GM06990 (cell line): Measurements from ENCODE around the gene KIF3A.

ENCODE experiments used
- DNase-seq: peaks from one replicate; pipeline ENCODE4 v3.0.0-alpha.2; 2011; ENCODE audit not compliant: insufficient read length; ENCODE audit errors: extremely low read depth
- H3K27me3 ChIP-seq: replicated peaks from 2 replicates; pipeline ENCODE4 v1.6.0; 2011; ENCODE audit warnings: low read length; ENCODE audit not compliant: control insufficient read depth, insufficient read depth
- H3K36me3 ChIP-seq: 2 replicates; pipeline ENCODE4 v1.5.1; 2011; ENCODE audit warnings: low read length; ENCODE audit not compliant: control insufficient read depth, insufficient read depth
- H3K4me3 ChIP-seq: replicated peaks from 2 replicates; pipeline ENCODE4 v1.5.1; 2011; ENCODE audit warnings: low read depth, mild to moderate bottlenecking, control low read depth, low read length
- TF ChIP-seq, protein P1 (sequence below): IDR thresholded peaks from 2 replicates; pipeline ENCODE4 v1.5.1; 2011; ENCODE audit warnings: low read length, control low read depth, mild to moderate bottlenecking, inconsistent platforms; ENCODE audit not compliant: insufficient read depth, poor library complexity, severe bottlenecking

Gene KIF3A

DNA sequence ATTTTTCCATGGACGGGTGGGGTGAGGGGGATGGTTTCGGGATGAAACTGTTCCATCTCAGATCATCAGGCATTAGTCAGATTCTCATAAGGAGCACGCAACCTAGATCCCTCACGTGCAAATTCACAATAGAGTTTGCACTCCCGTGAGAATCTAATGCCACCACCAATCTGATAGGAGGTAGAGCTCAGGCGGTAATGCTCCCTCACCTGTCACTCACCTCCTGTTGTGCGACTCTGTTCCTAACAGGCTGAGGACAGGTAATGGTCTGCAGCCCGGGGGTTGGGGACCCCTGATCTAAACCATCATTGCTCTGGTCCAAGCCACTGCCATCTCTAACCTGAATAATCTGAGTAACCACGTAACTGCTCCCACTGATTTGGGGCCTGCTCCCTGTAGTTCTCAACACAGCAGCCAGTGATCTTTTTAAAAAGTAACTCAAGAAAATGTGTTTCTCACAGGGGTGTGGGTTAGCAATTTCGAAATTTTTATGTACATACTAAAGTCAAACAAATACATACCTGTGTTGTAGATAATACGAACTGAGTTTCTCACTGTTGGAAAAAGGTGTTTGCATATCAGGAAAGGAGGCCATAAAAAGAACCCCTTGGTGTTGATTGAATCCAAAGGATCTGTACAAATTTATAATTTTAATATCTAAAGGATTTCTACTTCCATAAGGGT lies 90.6 kb downstream of the KIF3A start:
- no peak for DNase-seq
- Histone ChIP-seq H3K36me3 (peaks cover 6% of the 10 kb centered on the region), H3K4me3 (no peak overlapping the region), H3K27me3 (no peaks in the 10 kb centered on the region)
- TF ChIP-seq, protein P1, sequence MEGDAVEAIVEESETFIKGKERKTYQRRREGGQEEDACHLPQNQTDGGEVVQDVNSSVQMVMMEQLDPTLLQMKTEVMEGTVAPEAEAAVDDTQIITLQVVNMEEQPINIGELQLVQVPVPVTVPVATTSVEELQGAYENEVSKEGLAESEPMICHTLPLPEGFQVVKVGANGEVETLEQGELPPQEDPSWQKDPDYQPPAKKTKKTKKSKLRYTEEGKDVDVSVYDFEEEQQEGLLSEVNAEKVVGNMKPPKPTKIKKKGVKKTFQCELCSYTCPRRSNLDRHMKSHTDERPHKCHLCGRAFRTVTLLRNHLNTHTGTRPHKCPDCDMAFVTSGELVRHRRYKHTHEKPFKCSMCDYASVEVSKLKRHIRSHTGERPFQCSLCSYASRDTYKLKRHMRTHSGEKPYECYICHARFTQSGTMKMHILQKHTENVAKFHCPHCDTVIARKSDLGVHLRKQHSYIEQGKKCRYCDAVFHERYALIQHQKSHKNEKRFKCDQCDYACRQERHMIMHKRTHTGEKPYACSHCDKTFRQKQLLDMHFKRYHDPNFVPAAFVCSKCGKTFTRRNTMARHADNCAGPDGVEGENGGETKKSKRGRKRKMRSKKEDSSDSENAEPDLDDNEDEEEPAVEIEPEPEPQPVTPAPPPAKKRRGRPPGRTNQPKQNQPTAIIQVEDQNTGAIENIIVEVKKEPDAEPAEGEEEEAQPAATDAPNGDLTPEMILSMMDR: no peak

GRCh38 chr5:132644177-132644576 lies 93.2 kb downstream of the KIF3A start:
- TF ChIP-seq, protein P1: no peak
- no peak overlapping the region for H3K4me3 ChIP-seq

More at GRCh38 chr5:132644177-132644576, 93.2 kb downstream of the KIF3A start:
- Histone ChIP-seq H3K27me3 (no peaks in the 10 kb centered on the region), H3K36me3 (peaks cover 6% of the 10 kb centered on the region)
- DNase-seq: no peak
